Kidney tubule cell (primary cell): ENCODE results near the gene LYSMD2.

Experiments used
- DNase-seq: peaks from one replicate; pipeline ENCODE4 v3.0.0-alpha.2; 2018; ENCODE audit warnings: low spot score

LYSMD2 gene

DNA sequence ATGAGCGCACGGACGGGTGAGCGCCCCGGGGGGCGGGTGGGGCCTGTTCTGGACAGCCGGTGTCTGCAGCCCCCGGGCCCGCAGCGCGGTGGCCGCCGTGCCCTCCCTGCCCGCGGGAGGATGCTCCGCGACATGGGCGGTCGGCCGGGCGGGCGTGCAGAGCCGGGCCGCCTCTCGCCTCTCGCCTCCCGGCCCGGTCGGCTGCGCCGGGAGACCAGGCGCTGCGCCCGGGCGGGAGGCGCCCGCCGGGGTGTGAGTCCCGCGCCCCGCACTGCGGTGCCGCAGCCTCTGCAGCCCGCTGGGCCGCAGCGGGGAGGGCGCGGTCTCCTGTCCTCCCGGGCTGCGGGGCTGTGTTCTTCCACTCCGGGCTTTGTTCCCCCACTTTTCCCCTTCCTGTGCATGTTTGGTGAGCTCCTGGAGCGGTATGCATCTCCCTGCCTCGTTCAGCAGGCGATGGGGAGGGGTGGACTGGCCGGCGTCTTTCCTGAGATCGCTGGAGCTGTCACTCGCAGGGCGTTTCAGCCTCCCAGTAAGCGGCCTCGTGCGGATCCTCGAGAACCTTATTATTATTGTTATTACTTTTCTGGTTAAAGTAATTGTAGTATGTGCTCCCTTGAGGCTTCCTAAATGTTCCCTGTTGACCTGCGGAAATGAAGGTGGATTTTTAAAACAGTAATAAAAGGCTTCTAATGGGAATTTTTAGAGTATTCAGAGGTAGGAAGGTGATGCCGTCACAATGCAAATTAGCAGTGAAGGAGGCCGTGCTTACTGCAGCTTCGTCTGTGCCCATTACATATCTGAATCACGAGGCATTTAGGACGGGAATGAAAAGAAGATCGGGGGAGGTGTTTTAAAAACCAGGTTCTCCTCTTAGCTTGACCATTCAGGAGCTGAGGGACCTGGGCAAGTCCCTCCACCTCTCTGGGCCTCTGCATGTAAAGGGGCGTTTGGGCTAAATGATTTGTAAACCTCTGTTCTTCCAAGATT is 14.5 kb upstream of the LYSMD2 start:
- DNase-seq: peak; percentile 56

DNA sequence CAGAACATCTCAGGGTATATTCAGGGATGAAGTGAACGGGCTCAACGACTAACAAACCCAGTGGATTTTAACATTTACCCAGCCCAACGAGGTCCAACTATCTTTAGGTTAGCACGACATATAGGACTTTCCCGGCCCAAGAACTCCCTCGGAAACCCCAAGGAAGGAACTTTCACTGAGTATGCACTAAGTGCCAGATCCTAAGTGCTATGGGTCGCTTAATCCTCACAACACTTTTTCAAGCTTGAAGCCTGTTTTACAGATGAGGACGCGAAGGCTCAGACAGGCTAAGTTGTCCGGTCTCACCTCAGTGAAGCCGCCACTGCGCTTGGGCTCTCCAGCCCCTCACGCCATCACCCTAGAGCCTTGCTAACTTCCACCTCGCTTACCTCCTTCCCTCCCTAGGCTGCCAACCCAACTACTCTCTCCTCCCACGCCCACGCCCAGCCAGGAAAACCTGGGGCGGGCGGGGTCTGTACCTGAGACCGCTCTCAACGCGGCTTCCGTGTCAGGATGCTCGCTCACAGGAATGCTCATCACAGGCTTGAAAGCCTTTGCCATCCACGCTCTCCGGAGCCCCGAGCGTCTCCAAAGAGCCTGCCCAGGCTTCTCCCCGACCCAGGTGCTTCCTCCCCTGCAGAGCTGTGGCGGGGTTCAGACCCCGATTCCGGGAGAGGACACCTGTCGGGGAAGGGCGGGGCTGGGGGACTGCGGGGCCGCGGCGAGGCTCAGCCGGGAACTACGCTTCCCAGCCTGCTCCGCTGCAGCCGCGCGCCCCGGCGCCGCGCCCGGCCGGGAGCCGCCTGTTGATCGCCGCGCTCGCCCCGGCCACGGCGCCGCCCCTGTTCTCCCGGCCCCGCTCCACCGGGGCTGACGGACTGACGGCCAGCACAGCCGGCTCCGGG is 13.6 kb upstream of the LYSMD2 start, which contains the start of gene TMOD2:
TSS of gene TMOD2 (plus strand) at position 806 of the 905 bp plus-strand sequence. CDS start 14,845 bp downstream, outside the sequence.
- DNase-seq: peak; percentile 58

DNA sequence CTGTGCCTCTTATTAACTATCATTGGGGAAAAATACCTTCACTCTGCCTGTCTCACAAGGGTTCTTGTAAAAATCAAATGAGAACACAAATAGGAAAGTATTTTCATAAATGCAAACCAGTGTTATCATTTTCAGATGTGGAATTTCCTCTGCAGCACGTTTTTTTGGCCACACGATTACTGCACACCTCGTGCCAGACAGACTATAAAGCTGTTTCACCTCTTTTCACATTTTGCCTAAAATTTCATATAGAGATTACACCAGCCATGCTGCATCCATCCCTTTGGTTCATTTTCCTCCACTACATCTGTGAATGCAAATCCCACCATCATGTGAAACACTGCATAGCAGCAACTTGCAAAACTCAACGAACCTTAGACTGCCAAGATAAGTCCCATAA is 12.7 kb upstream of the LYSMD2 start:
- DNase-seq: no peak

DNA sequence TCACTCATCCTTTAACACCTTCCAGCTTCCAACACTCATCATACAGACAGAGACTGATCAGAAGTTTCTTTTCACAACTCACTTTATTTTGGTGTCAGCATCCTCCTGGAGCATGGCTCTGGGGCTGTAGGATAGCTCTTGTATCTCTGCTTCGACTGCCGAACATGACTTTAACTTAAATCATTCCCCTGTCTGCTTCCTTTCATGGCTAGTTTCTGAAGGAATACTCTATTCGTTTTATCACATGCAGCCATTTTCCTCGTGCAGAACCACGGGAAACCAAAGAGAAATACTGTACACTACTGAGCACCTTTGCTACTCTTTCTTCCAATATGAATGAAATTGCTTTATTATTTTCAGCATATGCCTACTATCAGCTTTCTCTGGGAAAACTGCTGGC is 11.9 kb upstream of the LYSMD2 start:
- DNase-seq: no peak

DNA sequence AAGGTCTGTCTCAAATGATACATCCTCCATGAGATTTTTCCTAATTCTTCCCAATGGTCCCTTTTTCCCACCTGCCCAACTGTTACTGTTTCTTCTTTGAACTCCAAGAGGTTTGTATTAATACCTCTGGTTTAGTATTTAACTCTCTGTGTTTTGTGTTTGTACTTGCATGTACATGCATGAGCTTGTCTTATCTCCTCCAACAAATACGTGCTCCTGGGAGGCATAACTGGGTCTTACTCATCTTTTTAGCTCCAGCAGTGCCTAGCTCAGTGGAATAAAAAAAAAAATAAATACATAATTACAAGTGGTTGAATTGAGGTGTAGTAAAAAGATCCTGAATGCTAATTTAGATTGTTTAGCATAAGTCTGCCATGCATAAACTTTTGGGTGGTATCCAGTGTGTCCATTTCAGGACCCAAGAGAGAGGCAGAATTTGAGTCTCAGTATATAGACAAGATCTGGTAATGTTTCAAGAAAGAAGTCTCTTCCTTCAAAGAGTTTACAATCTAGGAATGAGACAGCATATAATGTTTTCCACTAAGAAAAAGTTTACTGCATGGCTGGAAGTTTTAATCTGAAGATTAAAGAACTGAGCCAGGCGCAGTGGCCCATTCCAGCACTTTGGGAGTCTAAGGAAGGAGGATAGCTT is 1.7 kb upstream of the LYSMD2 start:
- DNase-seq: no peak

DNA sequence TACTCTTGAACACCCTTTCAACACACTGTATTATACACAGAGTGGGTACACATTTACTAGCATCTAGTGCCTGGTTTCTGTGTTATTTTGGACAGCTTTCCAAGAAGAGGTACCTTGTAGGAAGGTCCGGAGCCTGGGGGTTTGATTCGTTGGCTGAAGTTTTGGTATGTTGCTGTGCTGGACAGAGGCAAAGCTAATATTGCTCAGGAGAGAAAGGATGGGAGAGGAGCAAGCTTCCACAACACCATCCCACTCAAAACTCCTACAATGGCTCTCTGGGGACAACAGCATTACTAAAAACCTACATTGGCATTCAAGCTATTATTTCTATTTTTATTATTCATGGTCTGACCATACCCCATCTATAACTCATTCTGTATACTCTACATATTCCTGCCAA is 1.1 kb upstream of the LYSMD2 start:
- no peak for DNase-seq

DNA sequence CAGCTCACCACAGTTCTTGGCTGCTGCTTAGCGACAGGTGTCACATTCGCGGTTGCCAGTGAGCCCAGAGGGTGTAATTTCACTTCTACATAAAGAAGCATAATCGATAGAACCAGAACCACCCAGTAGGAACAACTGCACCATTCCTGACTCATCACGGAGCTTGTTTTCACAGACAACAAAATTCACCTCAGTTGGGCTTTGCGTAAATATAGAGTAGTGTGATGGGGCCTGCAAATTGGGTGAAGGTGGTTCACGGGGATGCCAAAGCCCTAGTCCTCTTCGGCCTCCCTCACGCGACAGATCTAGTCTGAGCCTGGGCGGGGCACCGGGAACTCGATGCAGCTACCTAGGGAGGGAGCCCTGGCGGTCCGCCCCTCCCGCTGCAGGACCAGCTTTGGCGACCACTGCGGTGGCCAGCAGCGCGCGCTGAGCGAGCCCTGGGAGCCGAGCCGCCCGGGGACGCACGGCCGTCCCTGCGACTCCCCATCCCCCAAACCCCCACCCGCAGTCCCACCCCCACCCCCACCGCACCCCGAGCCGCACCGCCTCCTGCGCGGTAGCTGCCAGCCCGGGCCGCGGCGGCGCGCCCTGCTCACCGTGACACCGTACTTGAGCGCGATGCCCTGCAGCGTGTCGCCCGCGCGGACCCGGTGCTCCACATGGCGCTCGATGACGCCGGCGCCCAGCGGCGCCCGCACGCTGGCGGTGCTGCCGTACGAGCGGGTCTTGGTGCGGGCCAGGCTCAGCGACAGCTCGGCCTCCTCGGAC is 519 bp downstream of the LYSMD2 start:
- peak; percentile 44 for DNase-seq

DNA sequence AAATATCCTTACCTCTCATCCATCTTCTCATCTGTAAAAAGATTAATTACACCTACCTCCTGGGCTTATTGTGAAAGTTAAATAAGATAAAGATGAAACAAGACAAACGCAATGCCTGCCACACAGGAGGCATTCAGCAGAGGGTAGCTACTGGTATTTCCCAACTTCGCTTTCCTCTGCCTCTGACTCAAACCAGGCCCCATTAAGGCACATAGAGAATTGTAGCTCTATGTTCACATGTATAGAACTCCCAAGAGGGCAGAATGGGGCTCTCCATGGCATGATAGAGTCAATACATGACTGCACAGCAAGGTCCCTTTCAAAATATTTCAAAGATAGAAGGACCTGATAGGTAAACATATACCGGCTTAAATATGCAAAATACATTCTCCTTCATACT is 1.4 kb downstream of the LYSMD2 start:
- no peak for DNase-seq

DNA sequence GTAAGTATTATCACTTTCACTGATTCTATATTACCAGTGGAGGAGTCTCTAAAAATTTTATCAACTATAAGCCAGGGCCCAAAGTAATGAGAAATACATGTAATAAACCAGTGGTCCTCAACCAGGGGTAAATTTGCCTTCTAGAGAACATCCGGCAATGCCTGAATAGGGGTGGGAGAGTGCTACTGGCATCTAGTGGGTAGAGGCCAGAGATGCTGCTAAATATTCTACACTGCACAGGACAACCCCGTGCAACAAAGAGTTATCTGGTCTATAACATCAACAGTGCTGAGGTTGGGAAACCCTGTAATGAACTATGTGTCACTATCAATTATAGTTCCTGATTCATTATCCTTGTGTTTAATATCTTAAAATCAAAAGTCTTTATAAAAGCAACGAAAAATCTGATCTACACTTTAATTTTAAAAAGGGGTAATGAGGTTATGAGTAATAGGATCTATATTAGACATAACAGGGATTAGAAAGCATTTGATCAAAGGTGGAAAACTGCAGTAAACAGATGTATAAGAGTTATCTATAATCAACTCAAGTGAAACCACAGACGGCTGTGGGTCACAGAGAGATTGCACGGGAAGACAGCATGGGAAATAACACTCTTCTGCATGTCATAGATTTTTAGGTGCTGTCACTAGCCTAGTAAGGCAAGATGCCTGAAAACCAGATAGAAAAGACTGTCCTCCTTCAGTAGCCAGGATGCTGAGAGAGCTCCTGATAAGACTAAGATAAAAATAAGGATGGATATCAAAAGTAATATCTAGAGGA is 2.0 kb downstream of the LYSMD2 start:
- no peak for DNase-seq

DNA sequence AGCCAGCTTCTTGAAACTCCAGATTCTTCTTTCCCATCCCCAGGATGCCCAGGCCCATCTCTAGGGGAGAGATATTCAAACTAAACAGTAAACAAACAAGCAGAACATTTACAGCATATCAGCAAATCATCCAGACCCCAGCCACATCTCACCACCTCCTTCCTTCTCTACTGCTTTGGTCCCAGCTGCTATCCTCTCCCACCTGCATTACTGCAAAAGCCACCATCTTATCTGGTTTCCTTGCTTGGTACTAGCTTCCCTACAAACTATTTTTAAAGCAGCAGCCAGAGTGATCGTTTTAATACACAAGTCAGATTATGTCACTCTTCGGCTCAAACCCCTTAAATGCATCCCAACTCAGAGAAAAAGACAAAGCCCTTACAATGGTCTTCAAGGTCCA is 4.8 kb downstream of the LYSMD2 start:
- DNase-seq: no peak

DNA sequence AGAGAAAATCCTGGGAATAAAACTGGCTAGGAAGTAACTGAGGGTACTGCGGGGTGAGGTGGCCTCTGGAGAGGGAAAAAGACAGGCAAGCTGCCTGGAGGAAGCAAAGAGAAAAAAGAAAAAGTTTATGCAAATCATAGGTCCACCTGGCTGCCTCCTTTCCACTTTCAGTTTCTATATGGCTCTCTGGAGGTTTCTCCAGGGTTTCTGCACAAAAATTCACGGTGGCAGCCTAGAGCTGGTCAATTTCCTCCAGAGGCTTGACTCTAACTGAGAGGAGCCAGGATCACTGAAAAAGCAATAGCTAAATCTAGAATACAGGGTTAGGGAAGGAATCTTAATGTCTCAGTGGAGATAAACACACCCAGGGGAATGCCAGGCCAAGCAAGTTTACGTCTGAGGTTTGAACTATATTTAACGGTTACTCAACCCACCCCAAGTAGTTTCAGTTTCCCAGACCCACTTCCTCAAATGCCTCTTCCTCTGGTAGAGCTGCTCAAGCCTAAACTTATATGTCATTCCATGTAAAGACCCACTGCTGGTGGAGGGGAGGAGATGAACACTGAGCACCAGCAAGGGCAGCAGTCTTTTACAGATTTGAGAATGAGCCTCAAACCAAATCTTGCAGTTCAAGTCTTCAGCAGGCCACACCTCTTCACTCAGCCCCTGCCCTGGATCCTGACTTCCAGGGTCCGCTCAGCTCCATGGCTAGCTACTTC is 5.7 kb downstream of the LYSMD2 start:
- DNase-seq: peak; percentile 74

DNA sequence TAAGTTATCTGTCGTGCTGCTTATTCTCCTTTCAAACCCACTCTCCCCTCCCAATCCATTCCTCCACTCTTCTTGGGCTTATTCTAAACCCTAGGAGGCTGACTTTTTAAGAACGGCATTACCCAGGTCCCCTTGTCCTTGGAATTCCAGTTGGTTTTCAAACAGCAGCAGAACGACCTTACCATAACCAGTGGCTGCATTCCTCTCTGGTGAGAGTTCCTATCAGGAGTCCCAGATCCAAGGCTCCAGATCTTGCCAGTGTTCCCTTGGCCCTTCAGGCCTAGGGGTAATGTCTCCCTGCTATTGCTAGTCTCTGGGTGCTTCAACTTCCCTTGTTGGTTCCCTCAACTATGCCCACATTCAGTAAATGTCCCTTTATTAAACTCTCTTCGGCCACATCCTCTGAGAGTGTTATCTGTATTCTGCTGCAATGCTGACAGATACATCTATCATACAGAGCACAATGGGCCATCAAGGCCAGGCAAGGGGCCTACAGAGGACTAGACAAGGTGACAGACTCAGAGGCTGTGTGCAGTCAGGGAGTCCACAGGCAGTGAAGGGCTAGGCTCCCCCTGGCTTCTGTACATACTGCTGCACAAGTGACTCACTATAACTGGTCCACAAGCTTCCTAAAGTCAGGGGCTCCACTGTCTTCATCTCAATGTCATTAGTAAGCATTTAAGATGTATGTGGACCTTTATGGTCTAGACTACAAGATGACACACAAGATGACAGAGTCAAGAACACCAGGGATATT is 10.1 kb downstream of the LYSMD2 start:
- DNase-seq: peak; percentile 52

DNA sequence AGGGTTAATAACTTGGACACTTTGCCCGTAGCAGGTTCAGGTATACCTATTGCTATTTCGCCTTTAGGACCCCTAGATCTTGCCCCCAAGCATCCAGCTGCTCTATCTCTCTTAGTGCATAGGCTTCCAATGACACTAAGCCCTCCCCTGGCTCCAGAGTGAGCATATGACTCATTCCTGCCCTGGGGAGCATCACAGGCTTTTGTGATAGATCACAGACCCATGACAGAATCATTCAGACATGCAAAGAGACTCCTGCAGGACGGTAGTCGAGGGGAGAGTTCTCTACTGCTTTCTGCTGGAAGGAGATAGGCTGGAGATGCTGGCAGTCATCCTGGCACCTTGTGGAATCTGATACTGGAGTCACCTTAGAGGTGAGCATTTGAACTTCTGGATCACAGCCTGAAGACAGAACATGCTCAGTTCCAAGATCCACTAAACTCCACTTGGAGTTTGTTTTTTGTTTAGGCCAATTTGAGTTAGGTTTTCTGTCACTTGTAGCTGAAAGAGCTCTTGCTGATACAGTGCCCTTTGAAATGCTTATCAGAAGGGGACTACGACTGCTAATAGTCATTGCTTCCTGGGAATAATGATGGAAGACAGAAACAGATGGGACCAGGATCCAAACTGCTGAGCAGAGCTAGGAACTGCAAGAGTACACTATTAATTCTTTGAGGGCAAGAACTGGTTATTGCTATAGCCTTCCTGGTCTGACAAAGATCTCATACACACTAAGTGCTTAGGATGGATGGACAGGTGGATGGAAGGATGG is 11.0 kb downstream of the LYSMD2 start:
- DNase-seq: peak; percentile 96

DNA sequence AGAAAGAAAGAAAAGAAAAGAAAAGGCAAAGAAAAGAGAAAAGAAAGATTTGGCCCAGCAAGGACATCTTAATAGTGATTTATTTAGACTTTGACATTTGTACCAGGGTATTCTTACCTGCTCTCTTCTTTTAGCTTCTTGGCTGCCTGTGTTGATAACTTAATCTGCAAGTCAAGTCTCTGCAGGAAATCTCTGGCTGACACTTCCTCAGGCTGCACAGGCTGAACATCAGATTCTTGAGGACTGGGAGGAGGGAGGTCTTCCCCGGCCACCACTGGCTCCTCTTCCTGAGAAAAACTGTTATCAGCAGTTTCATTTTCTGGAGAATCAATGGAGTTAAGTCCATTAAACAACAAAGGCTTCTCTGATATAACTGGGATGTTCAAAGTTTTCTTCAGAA is 12.8 kb downstream of the LYSMD2 start:
- no peak for DNase-seq

DNA sequence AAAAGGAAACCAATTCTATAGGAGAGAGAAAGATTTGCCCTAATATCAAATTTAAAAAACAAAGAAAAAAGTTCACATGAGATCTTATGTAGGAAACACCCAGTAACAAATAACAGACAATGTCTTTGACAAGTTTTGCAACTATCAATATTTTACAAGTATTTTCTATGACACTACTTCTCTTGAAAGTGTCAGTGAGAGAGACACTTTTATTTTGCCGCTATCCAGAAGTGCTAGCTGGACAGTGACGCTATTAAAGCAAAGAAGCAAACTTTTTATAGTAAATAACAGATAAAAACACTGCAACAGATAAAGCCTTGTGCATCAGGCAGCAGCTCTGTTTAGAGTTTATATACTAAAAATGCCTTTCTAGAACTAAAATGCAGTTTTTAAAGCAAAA is 13.3 kb downstream of the LYSMD2 start:
- DNase-seq: no peak

DNA sequence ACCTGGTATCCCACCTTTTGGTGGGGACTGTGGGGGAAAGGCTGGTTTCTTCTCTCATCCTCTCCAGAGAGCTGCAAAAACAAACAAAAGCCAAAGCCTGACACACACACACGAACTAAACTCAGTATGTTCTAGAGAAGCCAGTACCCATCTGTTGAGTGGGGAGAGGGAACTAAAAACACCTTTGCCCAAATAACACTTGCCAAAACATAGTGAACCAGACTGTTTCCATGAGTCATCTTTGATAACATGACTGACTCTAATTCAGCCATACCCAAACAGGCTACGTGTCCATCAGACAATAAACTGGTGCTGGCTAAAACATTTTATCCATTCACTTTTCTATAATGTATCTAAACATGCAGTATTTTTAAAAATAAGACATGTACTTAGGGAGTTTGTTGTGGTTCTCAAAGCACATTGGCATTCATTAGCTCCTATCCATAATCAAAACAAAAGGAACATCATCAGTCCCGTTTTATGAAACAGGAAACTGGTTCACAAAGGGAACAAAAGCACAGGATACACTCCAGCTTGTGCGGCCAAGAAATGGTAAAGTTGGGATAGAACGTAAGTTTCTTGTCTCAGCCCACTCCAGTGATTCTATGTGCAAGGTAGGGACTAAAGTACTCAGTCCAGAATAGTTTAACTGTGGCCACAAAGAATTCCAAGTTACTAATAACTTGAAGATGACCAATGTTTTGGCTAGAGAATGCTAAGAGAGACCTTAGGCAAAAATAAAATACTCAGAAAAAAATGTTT is 16.1 kb downstream of the LYSMD2 start:
- DNase-seq: no peak

DNA sequence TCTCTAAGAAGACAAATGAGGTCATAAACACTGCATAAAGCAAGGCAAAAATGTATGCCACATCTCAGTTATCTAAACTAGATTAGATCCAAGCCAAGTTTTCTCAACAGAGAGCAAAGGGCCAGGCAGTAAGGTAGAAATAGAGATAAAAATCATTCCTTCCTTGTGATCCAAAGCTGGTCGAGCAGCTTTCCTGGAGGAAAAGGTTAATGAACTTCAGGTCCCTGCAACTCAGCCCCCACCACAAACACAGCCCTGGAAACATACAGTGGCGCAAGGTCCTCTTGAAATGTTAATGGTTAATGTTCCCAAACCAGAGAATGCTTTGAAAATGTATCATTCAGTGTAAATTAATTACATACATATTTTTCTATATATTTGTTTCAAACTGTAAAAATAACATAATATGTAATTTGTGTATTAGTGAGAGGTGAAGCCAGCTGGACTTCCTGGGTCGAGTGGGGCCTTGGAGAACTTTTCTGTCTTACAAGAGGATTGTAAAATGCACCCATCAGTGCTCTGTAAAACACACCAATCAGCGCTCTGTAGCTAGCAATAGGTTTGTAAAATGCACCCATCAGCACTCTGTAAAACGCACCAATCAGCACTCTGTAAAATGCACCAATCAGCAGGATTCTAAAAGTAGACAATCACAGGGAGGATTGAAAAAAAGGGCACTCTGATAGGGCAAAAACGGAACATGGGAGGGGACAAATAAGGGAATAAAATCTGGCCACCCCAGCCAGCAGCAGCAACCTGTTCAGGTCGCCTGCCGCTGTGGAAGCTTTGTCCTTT is 17.1 kb downstream of the LYSMD2 start:
- DNase-seq: no peak
